Subcutaneous adipose tissue (tissue), 4 donors: ENCODE results near the gene CCDC158. TPM values are rescaled to one million over a fixed set of nuclear protein-coding genes. Genes with fewer than 3 reads are reported as not detected.

ENCODE experiments used
- total RNA-seq, 4 donors: library from RNA; depleted of rRNA; stranded (reverse); fragments of >200 nt; gene quantifications; one replicate each; pipeline ENCODE4 v1.1.0, GENCODE V29; 2016
- TF ChIP-seq, protein P1 (sequence below): fragments of 450-650 bp; IDR thresholded peaks from one replicate; pipeline ENCODE4 v1.5.1; 2016; ENCODE audit warnings: low read depth, mild to moderate bottlenecking, control low read depth, antibody characterized with exemption, moderate library complexity

The CCDC158 gene
- total RNA-seq, 4 donors from 2014 or later: 0.33 to 1.7 (median 1.2) TPM

DNA sequence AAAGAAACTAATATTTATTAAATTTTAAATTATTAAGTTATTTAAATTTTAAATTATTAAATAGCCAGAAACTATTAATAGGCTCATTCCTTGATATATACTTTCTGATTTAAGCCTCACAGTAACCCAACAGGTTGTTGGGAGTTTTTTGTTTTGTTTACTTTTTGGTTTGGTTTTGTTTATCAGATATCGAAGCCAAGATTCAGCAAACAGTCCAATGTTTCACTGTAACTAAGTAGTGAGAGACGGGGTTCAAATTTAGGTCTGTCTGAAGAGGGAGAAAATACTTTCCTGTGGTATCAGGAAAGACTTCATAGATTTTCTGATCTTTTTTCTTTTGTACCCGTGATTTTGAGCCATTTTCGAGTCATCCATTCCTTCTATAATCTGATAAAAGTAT, 54.2 kb downstream of the CCDC158 start:
- TF ChIP-seq, protein P1, sequence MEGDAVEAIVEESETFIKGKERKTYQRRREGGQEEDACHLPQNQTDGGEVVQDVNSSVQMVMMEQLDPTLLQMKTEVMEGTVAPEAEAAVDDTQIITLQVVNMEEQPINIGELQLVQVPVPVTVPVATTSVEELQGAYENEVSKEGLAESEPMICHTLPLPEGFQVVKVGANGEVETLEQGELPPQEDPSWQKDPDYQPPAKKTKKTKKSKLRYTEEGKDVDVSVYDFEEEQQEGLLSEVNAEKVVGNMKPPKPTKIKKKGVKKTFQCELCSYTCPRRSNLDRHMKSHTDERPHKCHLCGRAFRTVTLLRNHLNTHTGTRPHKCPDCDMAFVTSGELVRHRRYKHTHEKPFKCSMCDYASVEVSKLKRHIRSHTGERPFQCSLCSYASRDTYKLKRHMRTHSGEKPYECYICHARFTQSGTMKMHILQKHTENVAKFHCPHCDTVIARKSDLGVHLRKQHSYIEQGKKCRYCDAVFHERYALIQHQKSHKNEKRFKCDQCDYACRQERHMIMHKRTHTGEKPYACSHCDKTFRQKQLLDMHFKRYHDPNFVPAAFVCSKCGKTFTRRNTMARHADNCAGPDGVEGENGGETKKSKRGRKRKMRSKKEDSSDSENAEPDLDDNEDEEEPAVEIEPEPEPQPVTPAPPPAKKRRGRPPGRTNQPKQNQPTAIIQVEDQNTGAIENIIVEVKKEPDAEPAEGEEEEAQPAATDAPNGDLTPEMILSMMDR: no peak

DNA sequence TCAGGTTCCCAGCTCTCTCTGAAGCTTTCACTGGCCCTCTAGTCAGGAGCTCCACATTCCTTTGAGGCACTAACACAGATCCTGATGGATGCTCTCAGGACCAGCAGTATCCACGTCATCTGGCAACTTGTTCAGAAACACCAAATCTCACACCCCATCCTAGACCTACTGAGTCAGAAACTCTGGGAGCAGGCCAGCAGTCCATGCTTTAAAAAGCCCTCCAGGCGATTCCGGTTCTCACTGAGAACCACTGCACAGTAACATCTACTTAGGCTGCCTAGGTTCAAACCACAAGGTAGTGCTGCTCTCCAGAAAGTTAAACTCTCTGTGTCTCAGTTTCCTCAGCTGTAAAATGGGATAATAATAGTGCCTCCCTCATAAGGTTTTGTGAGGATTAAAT, 55.3 kb downstream of the CCDC158 start:
- TF ChIP-seq, protein P1: no peak

DNA sequence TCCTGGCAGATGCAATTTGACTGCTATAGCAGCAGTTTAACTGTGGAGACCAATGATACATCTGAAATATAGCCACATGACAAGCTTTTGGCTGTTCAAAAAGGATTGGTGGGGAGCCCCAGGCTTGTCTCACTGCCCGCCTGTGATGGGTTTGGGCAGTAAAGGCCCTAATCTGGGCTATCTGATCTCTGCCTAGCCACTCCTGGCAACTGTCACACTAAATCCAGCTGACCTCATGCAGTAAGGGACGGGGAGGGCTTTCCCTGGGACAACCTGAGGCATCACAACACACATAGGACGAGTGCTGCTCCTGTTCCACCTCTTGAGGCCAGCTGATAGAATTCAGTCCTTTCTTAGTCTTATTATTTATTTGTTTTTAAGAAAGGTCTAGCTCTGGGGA, 56.2 kb downstream of the CCDC158 start:
- TF ChIP-seq, protein P1: no peak

DNA sequence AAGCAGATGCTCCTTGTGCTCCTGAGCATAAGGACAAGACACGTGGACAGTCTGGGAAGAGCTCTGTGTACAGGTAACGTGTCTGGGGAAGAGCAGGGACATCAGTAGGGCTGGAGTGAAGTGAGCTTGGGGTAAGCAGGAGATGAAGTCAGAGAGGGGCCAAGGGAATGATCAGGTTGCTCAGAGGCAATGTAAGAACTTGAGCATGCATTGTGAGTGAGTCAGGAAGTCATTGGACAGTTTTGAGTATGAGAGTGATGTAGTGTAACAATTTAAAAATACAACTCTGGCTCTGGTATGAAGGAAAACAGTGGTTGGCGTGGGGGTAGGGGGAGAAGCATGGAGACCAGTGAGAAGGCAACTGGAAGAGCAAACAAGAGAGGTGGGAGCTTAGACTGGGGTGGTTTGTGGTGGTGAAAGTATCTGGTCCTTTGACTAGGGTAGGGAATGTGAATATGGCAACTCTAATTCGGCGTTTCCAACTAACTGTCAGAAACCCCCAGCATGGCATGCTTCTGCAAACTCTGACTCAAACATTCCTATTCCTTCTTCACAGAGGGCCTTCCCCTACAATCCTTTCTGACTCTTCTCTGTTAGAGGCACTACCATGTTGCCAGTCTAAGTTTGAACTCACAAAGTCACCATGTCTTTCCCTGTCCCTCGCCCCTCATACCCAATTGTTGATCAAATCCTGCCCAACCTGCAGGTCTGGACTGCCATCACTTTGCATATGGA, 57.2 kb downstream of the CCDC158 start:
- TF ChIP-seq, protein P1: no peak

DNA sequence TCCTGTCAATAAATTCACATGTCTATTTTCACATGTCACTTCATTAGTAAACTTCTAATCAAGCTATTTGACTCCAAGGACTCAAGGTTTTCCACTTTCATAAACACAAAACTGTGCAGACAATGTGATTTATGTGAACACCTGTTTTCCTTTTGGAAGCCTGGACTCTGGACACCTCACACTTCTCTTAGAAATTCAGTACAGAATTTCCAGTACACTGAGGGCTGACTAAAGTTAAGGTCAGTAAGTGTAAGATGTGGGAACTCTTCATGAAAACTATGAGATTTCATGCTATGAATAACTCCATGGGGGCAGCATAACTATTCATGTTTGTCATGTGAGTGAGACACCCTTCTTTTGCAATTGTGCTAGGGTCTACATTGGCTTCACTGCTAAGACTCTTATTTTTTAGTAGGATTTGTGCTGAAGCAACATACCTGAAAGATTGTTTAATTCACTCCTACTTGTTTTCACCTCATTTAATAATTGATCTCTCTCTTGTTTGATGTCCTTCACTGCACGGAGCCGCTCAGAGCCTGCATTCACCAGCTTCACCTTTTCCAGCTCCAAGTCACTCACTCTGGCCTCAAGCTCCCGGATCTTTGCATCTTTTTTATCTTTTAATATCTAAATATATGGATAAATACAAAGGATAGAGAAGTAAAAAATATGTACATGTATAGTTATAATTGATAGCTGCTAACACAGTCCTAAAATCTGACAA, 59.1 kb downstream of the CCDC158 start:
- TF ChIP-seq, protein P1: no peak

DNA sequence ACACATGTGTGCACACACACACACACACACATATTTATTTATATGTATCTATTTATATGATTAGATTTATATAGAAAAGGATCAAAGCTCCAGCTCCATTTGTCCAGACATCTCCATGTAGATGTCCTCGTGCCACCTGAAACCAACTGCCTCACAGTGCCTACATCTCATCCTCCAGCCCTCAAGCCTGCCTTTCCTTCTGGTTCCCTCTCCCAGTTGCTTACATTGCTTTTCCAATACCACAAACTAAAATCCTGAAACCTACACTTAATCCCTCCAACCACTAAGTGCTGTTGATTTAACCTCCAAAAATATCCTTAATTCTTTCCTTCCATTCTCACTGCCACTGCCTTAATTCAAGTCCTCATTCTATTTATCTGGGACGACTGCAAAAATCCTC, 63.0 kb downstream of the CCDC158 start:
- TF ChIP-seq, protein P1: no peak
